Adrenal gland (tissue), 5 donors: ENCODE measurements around the gene MGAT5B.

Experiments used
- CTCF ChIP-seq, 6 experiments: fragments of 450-650 bp in 4 of 6; fragments of 200-600 bp in 2 of 6; sonication (generic) in 1 of 6; IDR thresholded peaks; 1 replicate in 5 of 6; 2 replicates in 1 of 6; pipeline versions ENCODE4 v1.5.1 to v1.8.0; 2016 to 2021; ENCODE audit warnings: antibody characterized with exemption in 6 of 6, mild to moderate bottlenecking in 2 of 6, moderate library complexity in 1 of 6
- POLR2A ChIP-seq, 2 donors: fragments of 450-650 bp; IDR thresholded peaks; one replicate each; pipeline ENCODE4 v1.6.1; 2017; ENCODE audit warnings: antibody characterized with exemption in 2 of 2, mild to moderate bottlenecking in 2 of 2, moderate library complexity in 1 of 2
- donor health status: DM: no; HTN: no; CAD: no.

- TF ChIP-seq CTCF (IDR thresholded peaks at IDR 0.05) (no peak), POLR2A (IDR thresholded peaks at IDR 0.05) (no peak)
Measured at GRCh38 chr17:76969598-76970172, 101.5 kb downstream of the MGAT5B start.
